CD4-positive, alpha-beta T cell (primary cell): ENCODE data around the gene FOXC1. TPM values are rescaled to one million over a fixed set of nuclear protein-coding genes. Genes with fewer than 3 reads are reported as not detected.

Source experiments
- ATAC-seq: fragments of 200-7000 bp; cut with Tn5 transposase; one replicate; pipeline ENCODE4 v1.10.0; 2022; ENCODE audit warnings: mild to moderate bottlenecking; ENCODE audit not compliant: poor library complexity
- CTCF ChIA-PET: fragments of 350-600 bp; sonication (Branson Sonifier 250); formaldehyde crosslinking; loops from one replicate; lab custom pipeline; 2021; ENCODE audit warnings: antibody characterized with exemption, inconsistent platforms; lab: Charles Lee
- POLR2A ChIA-PET: fragments of 350-600 bp; sonication (Branson Sonifier 250); formaldehyde crosslinking; loops from one replicate; lab custom pipeline; 2021; ENCODE audit warnings: antibody characterized with exemption, inconsistent platforms; lab: Charles Lee
- DNase-seq, 14 experiments: peaks; one replicate each; pipeline ENCODE4 v3.0.0-alpha.2; 2013 to 2020; ENCODE audit warnings: mixed read lengths in 2 of 14
- H3K27ac ChIP-seq, 2 donors: one replicate each; pipeline versions ENCODE4 v1.5.1 to v1.7.0; 2013; ENCODE audit warnings: low read length in 2 of 2, low read depth in 1 of 2, mild to moderate bottlenecking in 1 of 2
- H3K27me3 ChIP-seq, 2 experiments: 1 replicate in 1 of 2; 2 replicates in 1 of 2; pipeline versions ENCODE4 v1.6.1 to v1.7.0; 2013; ENCODE audit warnings: low read length in 2 of 2, control low read depth in 1 of 2, mild to moderate bottlenecking in 1 of 2, moderate library complexity in 1 of 2; ENCODE audit not compliant: insufficient read depth in 2 of 2, control insufficient read depth in 1 of 2
- H3K36me3 ChIP-seq: one replicate; pipeline ENCODE4 v1.6.1; 2013; ENCODE audit warnings: low read length, control low read depth; ENCODE audit not compliant: insufficient read depth
- H3K4me1 ChIP-seq: one replicate; pipeline ENCODE4 v1.6.1; 2013; ENCODE audit warnings: low read length, control low read depth; ENCODE audit not compliant: insufficient read depth
- H3K4me3 ChIP-seq: one replicate; pipeline ENCODE4 v1.5.1; 2013; ENCODE audit warnings: mild to moderate bottlenecking, low read length, moderate library complexity
- H3K9me3 ChIP-seq, 2 experiments: 1 replicate in 1 of 2; 2 replicates in 1 of 2; pipeline versions ENCODE4 v1.6.1 to v1.7.0; 2013; ENCODE audit warnings: low read length in 2 of 2, mild to moderate bottlenecking in 2 of 2, control low read depth in 1 of 2, moderate library complexity in 1 of 2; ENCODE audit not compliant: control insufficient read depth in 1 of 2, insufficient read depth in 1 of 2
- H3K27ac Mint-ChIP-seq: one replicate; pipeline ENCODE4 v1.8.0; 2020; ENCODE audit warnings: mixed read lengths
- H3K27me3 Mint-ChIP-seq: one replicate; pipeline ENCODE4 v1.8.0; 2021; ENCODE audit warnings: mixed read lengths
- H3K36me3 Mint-ChIP-seq: one replicate; pipeline ENCODE4 v1.8.0; 2021; ENCODE audit warnings: low read depth, mixed read lengths
- H3K4me1 Mint-ChIP-seq: one replicate; pipeline ENCODE4 v1.8.0; 2021; ENCODE audit warnings: low read depth, mixed read lengths
- H3K4me3 Mint-ChIP-seq: one replicate; pipeline ENCODE4 v1.8.0; 2020; ENCODE audit warnings: mild to moderate bottlenecking, mixed read lengths
- H3K9me3 Mint-ChIP-seq: one replicate; pipeline ENCODE4 v1.8.0; 2020; ENCODE audit warnings: mixed read lengths
- CTCF ChIP-seq: fragments of 200-600 bp; IDR thresholded peaks from one replicate; pipeline ENCODE4 v1.8.0; 2022; ENCODE audit warnings: antibody characterized with exemption, mild to moderate bottlenecking
- intact Hi-C, 2 experiments: fragments of 100-400 bp; cut with DNase I in 1 of 2; cut with micrococcal nuclease in 1 of 2; formaldehyde crosslinking; loops; one replicate each; pipeline versions ENCODE4 v1.15.1 to v1.9.0; 2023 to 2025; cut with DNase I, micrococcal nuclease
- total RNA-seq, 174 experiments: library from RNA in 2 of 174; stranded (reverse) in 2 of 174; gene quantifications; one replicate each; pipeline ENCODE4 v1.2.3 and lab custom pipeline; 2021 to 2026

The FOXC1 gene
- total RNA-seq, 2 experiments from 2014 or later = not detected

- H3K27me3 ChIP-seq = no peaks in the 10 kb centered on the region
- H3K4me3 ChIP-seq = no peak overlapping the region
- no peaks in the 10 kb centered on the region for H3K9me3 ChIP-seq
- no peak overlapping the region for H3K27ac ChIP-seq
- ATAC-seq = no peak
- Mint-ChIP-seq H3K36me3 (no peaks in the 10 kb centered on the region), H3K4me3 (no peak overlapping the region), H3K27ac (no peak overlapping the region), H3K9me3 (no peaks in the 10 kb centered on the region), H3K4me1 (no peaks in the 10 kb centered on the region), H3K27me3 (peaks cover 18% of the 10 kb centered on the region)
- POLR2A ChIA-PET = no interaction called here
- TF ChIP-seq CTCF = no peak
- H3K36me3 ChIP-seq = no peaks in the 10 kb centered on the region
- CTCF ChIA-PET = interaction anchor here (0.6 kb wide), 1 partner anchor 117 kb away, joined by 3 read pairs; no protein-coding TSS in a partner anchor
- intact Hi-C loops = no loop called here
- no peaks in the 10 kb centered on the region for H3K4me1 ChIP-seq
- no peak for DNase-seq
Measured at GRCh38 chr6:1586256-1586655, 23.5 kb upstream of the FOXC1 start.

DNA sequence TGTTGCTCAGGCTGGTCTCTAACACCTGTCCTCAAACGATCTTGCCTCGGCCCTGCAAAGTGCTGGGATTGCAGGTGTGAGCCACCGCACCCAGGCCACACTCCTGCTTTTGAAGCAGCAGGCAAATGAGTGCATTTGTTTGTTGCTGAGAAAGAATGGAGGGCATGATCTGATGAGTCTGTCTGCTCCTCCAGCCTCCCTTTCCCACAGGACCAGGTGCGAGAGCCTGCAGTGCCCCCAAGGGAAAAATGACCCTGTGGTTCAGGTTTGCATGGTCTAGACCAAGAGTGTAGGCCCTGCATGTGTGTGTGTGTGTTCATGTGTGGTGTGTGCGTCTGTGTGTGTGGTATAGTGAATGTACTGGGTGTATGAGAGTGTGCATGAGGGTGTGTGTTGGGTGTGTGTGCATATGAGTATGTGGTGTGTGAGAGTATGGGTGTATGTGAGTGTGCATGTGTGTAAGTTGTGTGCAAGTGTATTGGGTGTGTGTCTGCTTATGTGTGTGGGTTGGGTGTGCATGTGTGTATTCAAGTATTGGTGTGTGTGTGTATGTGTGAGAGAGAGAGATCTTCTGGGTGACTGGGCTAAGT is 22.8 kb upstream of the FOXC1 start:
- Mint-ChIP-seq H3K4me3 (no peak overlapping the region), H3K27me3 (peaks cover 18% of the 10 kb centered on the region), H3K4me1 (no peaks in the 10 kb centered on the region), H3K9me3 (no peaks in the 10 kb centered on the region), H3K36me3 (no peaks in the 10 kb centered on the region), H3K27ac (no peak overlapping the region)
- H3K36me3 ChIP-seq = no peaks in the 10 kb centered on the region
- no peak for ATAC-seq
- H3K9me3 ChIP-seq = no peaks in the 10 kb centered on the region
- ChIA-PET CTCF (interaction anchor here (0.6 kb wide), 1 partner anchor 117 kb away, joined by 3 read pairs; no protein-coding TSS in a partner anchor), POLR2A (no interaction called here)
- no peaks in the 10 kb centered on the region for H3K4me1 ChIP-seq
- no peaks in the 10 kb centered on the region for H3K27me3 ChIP-seq
- intact Hi-C loops = no loop called here
- no peak overlapping the region for H3K4me3 ChIP-seq
- TF ChIP-seq CTCF = no peak
- DNase-seq = no peak
- H3K27ac ChIP-seq = no peak overlapping the region

- ChIA-PET CTCF (no interaction called here), POLR2A (no interaction called here)
- Mint-ChIP-seq H3K36me3 (no peaks in the 10 kb centered on the region), H3K27ac (no peak overlapping the region), H3K4me1 (no peaks in the 10 kb centered on the region), H3K4me3 (no peak overlapping the region), H3K9me3 (no peaks in the 10 kb centered on the region), H3K27me3 (peaks cover 23% of the 10 kb centered on the region)
- no peaks in the 10 kb centered on the region for H3K4me1 ChIP-seq
- intact Hi-C loops = no loop called here
- DNase-seq (no peak), ATAC-seq (no peak)
- no peaks in the 10 kb centered on the region for H3K9me3 ChIP-seq
- TF ChIP-seq CTCF = no peak
- no peak overlapping the region for H3K27ac ChIP-seq
- no peak overlapping the region for H3K4me3 ChIP-seq
- H3K27me3 ChIP-seq = no peaks in the 10 kb centered on the region
- no peaks in the 10 kb centered on the region for H3K36me3 ChIP-seq
Measured at GRCh38 chr6:1587546-1587945, 22.2 kb upstream of the FOXC1 start.
